H9 (cell line): ENCODE data around the gene COPG1. TPM values are rescaled to one million over a fixed set of nuclear protein-coding genes. Genes with fewer than 3 reads are reported as not detected.

Experiments
- DNase-seq: peaks from one replicate; pipeline ENCODE4 v3.0.0-alpha.2; 2017
- H2AFZ ChIP-seq: one replicate; pipeline ENCODE4 v1.6.1; 2013; ENCODE audit warnings: mild to moderate bottlenecking, low read length, control low read depth, moderate library complexity
- H2AK5ac ChIP-seq: 2 replicates; pipeline ENCODE4 v1.6.1; 2013; ENCODE audit warnings: low read length, control low read depth, mixed read lengths; ENCODE audit not compliant: insufficient read length
- H2BK120ac ChIP-seq: one replicate; pipeline ENCODE4 v1.6.1; 2013; ENCODE audit warnings: low read depth, mild to moderate bottlenecking, low read length, control low read depth, inconsistent platforms; ENCODE audit not compliant: poor library complexity, severe bottlenecking
- H2BK12ac ChIP-seq: 2 replicates; pipeline ENCODE4 v1.6.1; 2013; ENCODE audit warnings: low read length, control low read depth, mixed read lengths, low read depth; ENCODE audit not compliant: insufficient read length
- H2BK15ac ChIP-seq: 2 replicates; pipeline ENCODE4 v1.6.1; 2013; ENCODE audit warnings: low read depth, low read length, control low read depth
- H2BK20ac ChIP-seq: one replicate; pipeline ENCODE4 v1.6.1; 2013; ENCODE audit warnings: low read depth, mild to moderate bottlenecking, low read length, control low read depth, inconsistent platforms; ENCODE audit not compliant: poor library complexity, severe bottlenecking
- H2BK5ac ChIP-seq: 2 replicates; pipeline ENCODE4 v1.6.1; 2013; ENCODE audit warnings: low read length, control low read depth, mixed read lengths; ENCODE audit not compliant: insufficient read length
- H3K14ac ChIP-seq: 2 replicates; pipeline ENCODE4 v1.6.1; 2013; ENCODE audit warnings: low read length, control low read depth; ENCODE audit not compliant: insufficient read depth
- H3K18ac ChIP-seq: 2 replicates; pipeline ENCODE4 v1.6.1; 2013; ENCODE audit warnings: low read depth, mild to moderate bottlenecking, mixed read lengths, low read length, control low read depth; ENCODE audit not compliant: insufficient read length
- H3K23ac ChIP-seq: 2 replicates; pipeline ENCODE4 v1.6.1; 2013; ENCODE audit warnings: low read length, control low read depth, mixed read lengths, low read depth; ENCODE audit not compliant: insufficient read length
- H3K23me2 ChIP-seq: 2 replicates; pipeline ENCODE4 v1.6.1; 2013; ENCODE audit warnings: low read depth, mild to moderate bottlenecking, mixed read lengths, low read length, control low read depth; ENCODE audit not compliant: insufficient read length, poor library complexity, severe bottlenecking
- H3K27ac ChIP-seq: 2 replicates; pipeline ENCODE4 v1.5.1; 2013; ENCODE audit warnings: low read length, control low read depth, mixed read lengths, low read depth; ENCODE audit not compliant: insufficient read length
- H3K27me3 ChIP-seq: 2 replicates; pipeline ENCODE4 v1.6.1; 2013; ENCODE audit warnings: low read length, control low read depth, inconsistent platforms; ENCODE audit not compliant: insufficient read depth
- H3K4ac ChIP-seq: 2 replicates; pipeline ENCODE4 v1.6.1; 2013; ENCODE audit warnings: low read depth, mild to moderate bottlenecking, control low read depth, inconsistent platforms, low read length, moderate library complexity
- H3K4me1 ChIP-seq: 2 replicates; pipeline ENCODE4 v1.6.1; 2013; ENCODE audit warnings: low read length, control low read depth, inconsistent platforms; ENCODE audit not compliant: insufficient read depth
- H3K4me2 ChIP-seq: 2 replicates; pipeline ENCODE4 v1.6.1; 2013; ENCODE audit warnings: low read length, control low read depth, mixed read lengths; ENCODE audit not compliant: insufficient read length, insufficient read depth
- H3K56ac ChIP-seq: 2 replicates; pipeline ENCODE4 v1.6.1; 2013; ENCODE audit warnings: low read depth, mild to moderate bottlenecking, mixed read lengths, low read length, control low read depth; ENCODE audit not compliant: insufficient read length
- H3K79me1 ChIP-seq: 2 replicates; pipeline ENCODE4 v1.6.1; 2013; ENCODE audit warnings: low read depth, mild to moderate bottlenecking, moderate library complexity, low read length, control low read depth, inconsistent platforms; ENCODE audit not compliant: insufficient read depth, poor library complexity, severe bottlenecking
- H3K79me2 ChIP-seq: 2 replicates; pipeline ENCODE4 v1.6.1; 2013; ENCODE audit warnings: low read length, control low read depth, inconsistent platforms; ENCODE audit not compliant: insufficient read depth
- H3K9ac ChIP-seq: 2 replicates; pipeline ENCODE4 v1.6.1; 2013; ENCODE audit warnings: low read length, control low read depth, mixed read lengths; ENCODE audit not compliant: insufficient read length; ENCODE audit errors: extremely low read depth
- H3K9me3 ChIP-seq: one replicate; pipeline ENCODE4 v1.6.1; 2013; ENCODE audit warnings: low read depth, low read length, inconsistent platforms; ENCODE audit not compliant: control insufficient read depth
- H3T11ph ChIP-seq: one replicate; pipeline ENCODE4 v1.6.1; 2013; ENCODE audit warnings: mild to moderate bottlenecking, low read length, control low read depth, inconsistent platforms
- H4K20me1 ChIP-seq: one replicate; pipeline ENCODE4 v1.6.1; 2013; ENCODE audit not compliant: control insufficient read depth, insufficient read length, insufficient read depth
- H4K5ac ChIP-seq: 2 replicates; pipeline ENCODE4 v1.6.1; 2013; ENCODE audit warnings: low read depth, mild to moderate bottlenecking, mixed read lengths, low read length, control low read depth; ENCODE audit not compliant: insufficient read length
- H4K8ac ChIP-seq: replicated peaks from 2 replicates; pipeline ENCODE4 v1.6.1; 2013; ENCODE audit warnings: low read length, control low read depth, mixed read lengths, low read depth; ENCODE audit not compliant: insufficient read length
- H4K91ac ChIP-seq: 2 replicates; pipeline ENCODE4 v1.6.1; 2013; ENCODE audit warnings: low read depth, mild to moderate bottlenecking, moderate library complexity, mixed read lengths, low read length, control low read depth; ENCODE audit not compliant: insufficient read length
- H3K27ac Mint-ChIP-seq, 3 experiments: 2 replicates in 2 of 3; 3 replicates in 1 of 3; pipeline ENCODE4 v1.8.0; 2020 to 2021; ENCODE audit warnings: mixed read lengths in 3 of 3, mild to moderate bottlenecking in 1 of 3, moderate library complexity in 1 of 3
- H3K27me3 Mint-ChIP-seq: 2 replicates; pipeline ENCODE4 v1.8.0; 2021; ENCODE audit warnings: low read depth, mild to moderate bottlenecking, moderate library complexity, mixed read lengths
- H3K36me3 Mint-ChIP-seq, 3 experiments: 2 replicates in 2 of 3; 3 replicates in 1 of 3; pipeline ENCODE4 v1.8.0; 2020 to 2021; ENCODE audit warnings: low read depth in 3 of 3, mixed read lengths in 3 of 3; ENCODE audit not compliant: insufficient read depth in 1 of 3
- H3K4me1 Mint-ChIP-seq, 2 experiments: 2 replicates each; pipeline ENCODE4 v1.8.0; 2020; ENCODE audit warnings: mixed read lengths in 2 of 2
- H3K4me3 Mint-ChIP-seq, 2 experiments: 2 replicates in 1 of 2; 3 replicates in 1 of 2; pipeline ENCODE4 v1.8.0; 2020 to 2021; ENCODE audit warnings: mild to moderate bottlenecking in 2 of 2, mixed read lengths in 2 of 2, moderate library complexity in 1 of 2
- H3K9me3 Mint-ChIP-seq, 2 experiments: 2 replicates in 1 of 2; 3 replicates in 1 of 2; pipeline ENCODE4 v1.8.0; 2020; ENCODE audit warnings: mild to moderate bottlenecking in 2 of 2, mixed read lengths in 2 of 2, moderate library complexity in 1 of 2
- CTCF ChIP-seq: fragments of 200-600 bp; sonication (generic); conservative IDR thresholded peaks from 3 replicates; pipeline ENCODE4 v1.8.0; 2021; ENCODE audit warnings: antibody characterized with exemption, mild to moderate bottlenecking
- WGBS: extraction: QIAGEN DNeasy Blood & Tissue Kit; methylation state at CpG from one replicate; pipeline ENCODE4 v1.1.7; 2013; ENCODE audit warnings: missing lambda C conversion rate, low lambda C conversion rate, mixed read lengths; ENCODE audit not compliant: insufficient read length; ENCODE audit errors: extremely low coverage; 5-methylcytosine and 5-hydroxymethylcytosine counted together
- total RNA-seq: library from RNA; stranded (reverse); gene quantifications from 2 replicates; pipeline ENCODE4 v1.2.1, GENCODE V29; 2021

The COPG1 gene
- total RNA-seq, 1 experiment from 2014 or later: 147 TPM

GRCh38 chr3:129231331-129232119 lies 17.9 kb upstream of the COPG1 start:
- no peak for TF ChIP-seq CTCF
- Histone ChIP-seq H3K23me2 (no peaks in the 10 kb centered on the region), H4K91ac (no peak overlapping the region), H2BK20ac (no peak overlapping the region), H3K4me1 (peaks cover 4% of the 10 kb centered on the region; the same call in 1 of the 2 replicates), H3K9me3 (no peaks in the 10 kb centered on the region), H3K4ac (no peak overlapping the region), H2BK12ac (no peak overlapping the region), H3K14ac (no peak overlapping the region), H4K20me1 (no peaks in the 10 kb centered on the region), H2AK5ac (no peak overlapping the region), H2BK15ac (no peak overlapping the region), H3K23ac (no peak overlapping the region), H3K27me3 (no peaks in the 10 kb centered on the region), H2AFZ (no peak overlapping the region), H3K4me2 (no peak overlapping the region), H3K9ac (no peak overlapping the region), H3K56ac (no peak overlapping the region), H4K5ac (no peak overlapping the region), H4K8ac (no peak overlapping the region), H3T11ph (no peak overlapping the region), H3K79me2 (no peaks in the 10 kb centered on the region), H3K79me1 (no peaks in the 10 kb centered on the region), H2BK120ac (no peak overlapping the region), H3K18ac (no peak overlapping the region), H3K27ac (no peak overlapping the region), H2BK5ac (no peak overlapping the region)
- no peaks in the 10 kb centered on the region for H3K27me3 Mint-ChIP-seq
- WGBS: no CpG with 5 or more reads among the region's 10 CpGs
- peak overlapping the region in 1 of 3 experiments; percentile 42; a peak in 2 of 7 replicates for H3K27ac Mint-ChIP-seq
- peaks cover 20% of the 10 kb centered on the region in 2 experiments for H3K4me1 Mint-ChIP-seq
- no peak for DNase-seq
- H3K36me3 Mint-ChIP-seq: no peaks in the 10 kb centered on the region
- no peak overlapping the region for H3K4me3 Mint-ChIP-seq
- no peaks in the 10 kb centered on the region for H3K9me3 Mint-ChIP-seq
